AG04449 (cell line): Measurements from ENCODE around the gene RASSF4.

Experiments used
- CTCF ChIA-PET: fragments of 350-600 bp; formaldehyde crosslinking; extraction: SDS; loops from one replicate; lab custom pipeline; 2021; ENCODE audit warnings: antibody characterized with exemption; lab: Yijun Ruan, JAX
- POLR2A ChIA-PET: fragments of 400-600, 350-600 bp; formaldehyde crosslinking; extraction: SDS; loops from one replicate; lab custom pipeline; 2020; ENCODE audit warnings: antibody characterized with exemption, inconsistent platforms; lab: Yijun Ruan, JAX
- DNase-seq: peaks from one replicate; pipeline ENCODE4 v3.0.0-alpha.2; 2010; ENCODE audit warnings: low read depth, low spot score
- H3K4me3 ChIP-seq: 2 replicates; pipeline ENCODE4 v1.5.1; 2011; ENCODE audit warnings: low read depth, mild to moderate bottlenecking, control low read depth, low read length
- TF ChIP-seq, protein P1 (sequence below): IDR thresholded peaks from one replicate; pipeline ENCODE4 v1.5.1; 2011; ENCODE audit warnings: mild to moderate bottlenecking, moderate library complexity, low read length, control low read depth, inconsistent platforms; ENCODE audit not compliant: insufficient read depth; ENCODE audit errors: missing control alignments

RASSF4 gene

DNA sequence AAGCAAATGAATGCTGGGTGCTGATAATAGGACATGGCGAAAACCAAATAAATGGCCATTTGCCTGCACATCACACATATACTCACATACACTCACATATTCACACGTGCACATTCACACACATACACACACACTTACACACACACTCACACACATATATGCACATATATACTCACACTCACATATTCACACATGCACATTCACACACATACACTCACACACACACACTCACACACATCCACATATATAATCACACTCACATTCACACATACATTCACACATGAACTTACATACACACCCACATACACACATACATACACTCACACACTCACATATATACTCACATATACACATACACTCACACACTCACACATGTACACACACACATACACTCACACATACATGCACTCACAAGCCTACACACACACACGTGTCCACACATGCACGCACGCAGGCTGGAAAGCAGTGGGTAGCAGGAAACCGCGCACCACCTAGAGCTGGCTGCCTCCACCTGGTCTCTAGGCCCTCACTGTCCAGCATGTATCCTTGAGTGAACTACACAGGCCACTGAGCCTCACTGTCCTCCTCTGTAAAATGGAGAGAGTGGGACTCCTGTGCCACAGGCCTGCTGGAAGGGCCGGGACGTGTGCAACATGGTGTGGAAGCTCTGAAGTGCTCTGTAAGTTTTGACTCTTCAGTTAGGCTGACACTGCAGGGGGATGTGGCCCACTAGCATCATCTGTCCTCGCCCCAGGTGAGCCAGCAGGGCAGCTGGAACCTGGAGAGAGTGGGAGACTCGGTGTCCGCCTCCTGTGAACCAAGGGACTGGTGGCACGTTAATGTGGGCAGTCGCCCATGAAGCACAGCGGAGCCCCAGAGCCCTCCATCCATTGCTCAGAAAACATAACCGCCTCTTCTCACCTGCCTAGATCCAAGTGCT, 33.5 kb upstream of the RASSF4 start:
- DNase-seq, result no peak
- ChIA-PET CTCF (interaction anchor here (6.8 kb wide), 1 partner anchor 7 kb away, joined by 82 read pairs; no protein-coding TSS in a partner anchor), POLR2A (no interaction called here)
- H3K4me3 ChIP-seq, result no peak overlapping the region
- TF ChIP-seq, protein P1, sequence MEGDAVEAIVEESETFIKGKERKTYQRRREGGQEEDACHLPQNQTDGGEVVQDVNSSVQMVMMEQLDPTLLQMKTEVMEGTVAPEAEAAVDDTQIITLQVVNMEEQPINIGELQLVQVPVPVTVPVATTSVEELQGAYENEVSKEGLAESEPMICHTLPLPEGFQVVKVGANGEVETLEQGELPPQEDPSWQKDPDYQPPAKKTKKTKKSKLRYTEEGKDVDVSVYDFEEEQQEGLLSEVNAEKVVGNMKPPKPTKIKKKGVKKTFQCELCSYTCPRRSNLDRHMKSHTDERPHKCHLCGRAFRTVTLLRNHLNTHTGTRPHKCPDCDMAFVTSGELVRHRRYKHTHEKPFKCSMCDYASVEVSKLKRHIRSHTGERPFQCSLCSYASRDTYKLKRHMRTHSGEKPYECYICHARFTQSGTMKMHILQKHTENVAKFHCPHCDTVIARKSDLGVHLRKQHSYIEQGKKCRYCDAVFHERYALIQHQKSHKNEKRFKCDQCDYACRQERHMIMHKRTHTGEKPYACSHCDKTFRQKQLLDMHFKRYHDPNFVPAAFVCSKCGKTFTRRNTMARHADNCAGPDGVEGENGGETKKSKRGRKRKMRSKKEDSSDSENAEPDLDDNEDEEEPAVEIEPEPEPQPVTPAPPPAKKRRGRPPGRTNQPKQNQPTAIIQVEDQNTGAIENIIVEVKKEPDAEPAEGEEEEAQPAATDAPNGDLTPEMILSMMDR, result no peak

DNA sequence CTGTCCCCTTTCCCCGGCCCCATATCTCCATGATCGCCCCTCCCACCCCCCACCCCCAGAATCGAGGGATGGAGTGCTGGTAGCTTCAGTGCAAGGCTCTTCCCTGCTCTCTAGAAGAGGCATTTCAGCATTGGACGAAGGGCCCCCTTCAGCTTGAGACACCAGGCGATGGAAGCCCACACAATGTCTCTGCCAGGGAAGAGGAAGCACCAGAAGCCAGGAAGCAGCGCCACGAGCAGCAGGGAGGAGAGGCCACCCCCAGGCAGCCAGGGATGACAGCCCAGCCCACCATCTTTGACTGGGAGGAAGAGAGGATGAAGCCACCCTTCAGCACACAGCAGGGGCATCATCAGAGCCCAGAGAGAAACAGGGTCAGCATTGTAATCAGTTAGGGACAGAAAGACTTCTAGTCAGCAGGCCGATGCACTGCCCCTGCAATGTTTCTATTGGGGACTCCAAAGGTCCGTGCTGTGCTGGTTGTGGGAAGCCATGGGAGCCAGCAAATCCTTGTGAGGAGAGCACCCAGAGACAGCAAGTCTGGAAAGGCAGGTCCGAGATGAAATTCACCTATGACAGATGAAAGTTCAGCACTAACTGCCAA, 32.8 kb upstream of the RASSF4 start:
- TF ChIP-seq, protein P1, result no peak
- ChIA-PET POLR2A (no interaction called here), CTCF (interaction anchor here (1.0 kb wide), 1 partner anchor 49 kb away, joined by 3 read pairs; no protein-coding TSS in a partner anchor)
- no peak overlapping the region for H3K4me3 ChIP-seq
- DNase-seq, result no peak

DNA sequence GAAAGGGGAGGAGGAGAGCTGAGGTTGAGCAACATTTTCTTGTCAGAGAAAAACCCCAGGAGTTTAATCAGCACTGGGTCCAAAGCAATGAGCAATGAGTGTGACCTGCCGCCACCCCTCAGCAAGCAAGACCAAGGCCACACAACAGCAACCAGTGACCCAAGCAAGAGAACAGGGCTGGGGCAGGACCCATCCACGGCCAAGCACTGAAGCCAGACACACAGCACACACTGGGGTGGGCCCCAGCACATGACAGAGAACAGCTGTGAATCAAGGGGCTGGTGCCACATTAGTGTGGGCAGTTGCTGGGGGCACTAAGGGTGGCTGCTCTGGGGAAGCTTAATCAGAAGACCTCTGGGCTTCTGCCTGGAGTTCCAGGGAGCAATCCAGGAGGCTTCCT, 32.2 kb upstream of the RASSF4 start:
- POLR2A ChIA-PET, result no interaction called here
- DNase-seq, result no peak
- CTCF ChIA-PET, result interaction anchor here (1.0 to 1.9 kb wide), 2 partner anchors 14 to 48 kb away, joined by 3 to 4 read pairs; no protein-coding TSS in a partner anchor
- H3K4me3 ChIP-seq, result no peak overlapping the region
- TF ChIP-seq, protein P1, result no peak

DNA sequence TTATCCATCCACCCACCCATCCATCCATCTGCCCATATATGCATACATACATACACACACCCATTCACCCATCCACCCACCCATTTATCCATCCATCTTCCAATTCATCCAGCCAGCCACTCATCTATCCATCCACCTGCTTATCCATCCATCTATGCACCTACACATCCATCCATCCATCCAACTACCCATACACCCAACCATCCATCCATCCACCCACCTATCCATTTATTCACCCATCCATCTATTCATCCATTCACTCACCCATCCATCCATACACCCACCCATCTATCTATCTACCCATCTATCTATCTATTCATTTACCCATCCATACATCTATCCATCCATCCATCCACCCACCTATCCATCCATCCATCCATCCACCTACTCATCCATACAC, 31.1 kb upstream of the RASSF4 start:
- CTCF ChIA-PET, result interaction anchor here (1.2 to 1.9 kb wide), 3 partner anchors 9 to 75 kb away, joined by 3 to 4 read pairs (median 4); no protein-coding TSS in a partner anchor
- no peak for DNase-seq
- POLR2A ChIA-PET, result no interaction called here
- TF ChIP-seq, protein P1, result no peak
- no peak overlapping the region for H3K4me3 ChIP-seq

DNA sequence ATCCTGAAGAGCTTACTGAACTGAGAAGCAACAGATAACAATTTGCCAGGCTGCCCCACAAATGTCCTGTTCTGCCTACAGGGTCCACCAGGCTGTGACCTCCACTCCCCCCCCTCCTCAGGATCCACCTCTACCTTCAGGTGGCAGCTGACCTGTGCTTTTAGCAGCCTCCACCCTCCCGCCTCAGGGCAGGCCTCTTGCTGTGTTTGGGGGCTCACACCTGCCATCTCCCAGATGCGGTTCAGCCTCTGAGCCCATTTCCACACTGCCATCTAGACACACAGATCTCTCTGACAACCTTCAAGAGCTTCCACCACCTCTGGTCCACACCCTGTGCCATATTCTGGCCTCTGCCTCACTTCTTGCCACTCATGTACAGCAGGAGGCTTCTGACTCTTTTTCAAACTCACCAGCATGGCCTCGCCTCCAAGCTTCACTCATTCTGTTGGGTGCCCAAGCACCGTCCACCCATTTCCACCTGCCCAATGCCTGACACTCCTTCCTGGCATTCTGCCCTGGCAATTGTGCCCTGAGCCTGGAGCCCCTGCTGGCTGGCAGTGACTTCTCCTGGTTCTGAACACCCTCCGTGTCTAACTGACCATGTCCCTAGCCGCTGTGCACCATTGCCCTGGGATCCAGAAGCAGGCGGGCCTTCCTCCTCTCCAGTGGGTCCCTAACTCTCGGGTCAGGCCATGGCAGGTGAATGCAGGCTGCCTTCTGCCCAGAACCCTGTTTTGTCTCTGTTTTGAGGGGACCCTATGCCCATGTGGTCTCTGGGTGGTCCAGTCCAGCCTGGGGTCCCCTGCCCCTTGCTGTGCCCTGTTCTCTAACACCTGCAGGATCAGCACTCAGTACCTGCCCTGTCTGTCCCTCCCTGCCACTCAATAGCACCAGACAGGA, 30.0 kb upstream of the RASSF4 start:
- TF ChIP-seq, protein P1, result no peak
- CTCF ChIA-PET, result interaction anchor here (0.6 to 1.9 kb wide), 5 partner anchors 8 to 73 kb away, joined by 3 to 4 read pairs (median 3); no protein-coding TSS in a partner anchor
- POLR2A ChIA-PET, result no interaction called here
- DNase-seq, result no peak
- H3K4me3 ChIP-seq, result no peak overlapping the region
